GM18502 (cell line): Measurements from ENCODE around the gene DOHH.
"Not testable (repeated sequence)": the region's sequence is repeated elsewhere in the genome, so short reads cannot be mapped to it uniquely, and the experiment has no call there.

Source experiments
- ATAC-seq: cut with Tn5 transposase; IDR thresholded peaks from one replicate; pipeline ENCODE4 v1.9.1; 2021; ENCODE audit warnings: mild to moderate bottlenecking; ENCODE audit not compliant: unreplicated experiment, poor library complexity

Gene DOHH

DNA sequence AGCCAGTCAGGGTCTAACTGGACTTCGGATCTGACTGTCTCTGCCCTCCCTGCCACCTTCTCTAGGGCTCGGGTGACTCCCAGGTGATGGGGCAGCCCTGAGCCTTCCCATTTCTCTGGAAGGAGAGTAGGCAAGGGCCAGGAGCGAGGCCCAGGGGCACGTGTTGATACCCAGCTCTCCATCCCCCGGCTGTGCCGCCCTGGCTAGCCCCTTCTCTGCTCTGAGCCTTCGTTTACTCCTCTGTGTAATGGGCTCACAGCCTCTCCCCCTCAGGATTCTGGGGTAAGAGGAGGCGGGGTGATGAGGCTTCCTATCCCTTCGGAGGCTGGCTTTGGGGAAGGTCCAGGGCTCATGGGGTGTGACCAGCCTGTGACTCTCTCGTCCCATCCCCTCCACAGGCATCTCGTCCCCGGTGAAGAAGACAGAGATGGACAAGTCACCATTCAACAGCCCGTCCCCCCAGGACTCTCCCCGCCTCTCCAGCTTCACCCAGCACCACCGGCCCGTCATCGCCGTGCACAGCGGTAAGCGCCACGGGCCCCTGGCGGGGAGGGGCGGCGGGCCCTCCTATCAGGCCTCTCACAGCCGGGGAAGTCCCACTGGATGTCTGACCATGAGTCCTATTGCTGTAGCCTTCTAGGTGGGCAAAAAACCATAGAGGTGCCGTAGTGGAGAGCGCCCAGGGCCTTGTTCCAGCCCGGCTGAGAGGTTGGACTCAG, 51.7 kb downstream of the DOHH start:
- ATAC-seq = no peak

- not testable (repeated sequence) for ATAC-seq
Observed at GRCh38 chr19:3446657-3447056, 53.8 kb downstream of the DOHH start.

DNA sequence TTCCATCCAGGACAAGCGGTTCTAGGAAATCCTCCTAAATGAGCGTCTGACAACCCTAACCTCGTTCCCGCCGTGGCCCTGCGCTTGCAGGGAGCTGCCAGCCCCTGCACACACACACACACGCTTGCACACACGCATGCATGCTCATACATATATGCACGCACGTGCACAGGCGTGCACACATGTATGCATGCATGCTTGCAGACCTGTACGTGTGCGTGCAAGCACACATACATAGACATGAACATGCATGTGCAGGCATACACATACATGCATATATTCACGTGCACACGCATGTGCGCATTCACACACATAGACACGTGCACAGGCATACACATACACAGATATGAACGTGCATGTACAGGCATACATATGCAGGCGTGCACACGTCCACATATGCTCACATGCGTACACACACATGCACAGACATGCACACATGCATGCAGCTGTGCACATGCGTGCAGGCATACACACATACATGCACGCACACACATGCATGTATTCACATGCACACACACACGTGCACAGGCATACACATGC, 55.7 kb downstream of the DOHH start:
- ATAC-seq = no peak

GRCh38 chr19:3443840-3444694, 56.4 kb downstream of the DOHH start:
- ATAC-seq = no peak

DNA sequence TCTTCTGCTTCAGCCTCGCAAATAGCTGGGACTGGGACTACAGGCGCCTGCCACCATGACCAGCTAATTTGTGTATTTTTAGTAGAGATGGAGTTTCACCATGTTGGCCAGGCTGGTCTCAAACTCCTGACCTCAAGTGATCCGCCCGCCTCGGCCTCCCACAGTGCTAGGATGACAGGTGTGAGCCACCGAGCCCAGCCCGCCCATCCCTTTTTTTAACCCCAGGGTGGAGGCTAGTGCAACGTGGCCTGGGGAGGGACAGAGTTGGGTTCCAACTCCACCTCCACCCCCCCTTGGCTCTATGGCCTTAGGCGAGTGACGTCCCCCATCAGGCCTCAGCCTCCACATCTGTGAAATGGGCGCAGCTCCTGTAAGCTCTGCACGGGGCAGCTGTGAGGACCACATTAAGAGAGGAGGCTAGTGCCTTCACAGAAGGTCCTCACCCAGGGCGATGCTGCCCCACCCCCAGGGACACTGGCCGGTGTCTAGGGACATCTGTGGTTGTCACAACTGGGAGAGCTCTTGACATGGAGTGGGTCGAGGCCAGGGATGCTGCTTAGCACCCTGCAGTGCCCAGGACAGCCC, 57.9 kb downstream of the DOHH start:
- no peak for ATAC-seq

DNA sequence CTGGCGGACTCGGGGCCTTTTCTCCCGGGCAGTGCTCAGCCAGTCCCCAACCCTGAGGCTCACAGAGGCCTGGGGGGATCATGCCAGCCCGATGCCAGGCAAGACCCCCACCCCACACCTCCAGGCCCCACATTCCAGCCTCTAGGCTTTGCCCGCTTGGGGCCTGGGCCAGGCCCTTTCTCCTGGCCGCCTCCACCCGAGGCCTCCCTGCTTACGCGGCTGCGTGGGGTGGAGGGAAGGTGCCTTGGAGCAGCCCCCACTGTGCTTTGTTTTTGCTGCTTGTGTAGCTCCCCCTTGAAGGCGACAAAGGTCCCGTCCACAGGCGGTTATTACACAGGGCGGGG, 58.5 kb downstream of the DOHH start:
- no peak for ATAC-seq

DNA sequence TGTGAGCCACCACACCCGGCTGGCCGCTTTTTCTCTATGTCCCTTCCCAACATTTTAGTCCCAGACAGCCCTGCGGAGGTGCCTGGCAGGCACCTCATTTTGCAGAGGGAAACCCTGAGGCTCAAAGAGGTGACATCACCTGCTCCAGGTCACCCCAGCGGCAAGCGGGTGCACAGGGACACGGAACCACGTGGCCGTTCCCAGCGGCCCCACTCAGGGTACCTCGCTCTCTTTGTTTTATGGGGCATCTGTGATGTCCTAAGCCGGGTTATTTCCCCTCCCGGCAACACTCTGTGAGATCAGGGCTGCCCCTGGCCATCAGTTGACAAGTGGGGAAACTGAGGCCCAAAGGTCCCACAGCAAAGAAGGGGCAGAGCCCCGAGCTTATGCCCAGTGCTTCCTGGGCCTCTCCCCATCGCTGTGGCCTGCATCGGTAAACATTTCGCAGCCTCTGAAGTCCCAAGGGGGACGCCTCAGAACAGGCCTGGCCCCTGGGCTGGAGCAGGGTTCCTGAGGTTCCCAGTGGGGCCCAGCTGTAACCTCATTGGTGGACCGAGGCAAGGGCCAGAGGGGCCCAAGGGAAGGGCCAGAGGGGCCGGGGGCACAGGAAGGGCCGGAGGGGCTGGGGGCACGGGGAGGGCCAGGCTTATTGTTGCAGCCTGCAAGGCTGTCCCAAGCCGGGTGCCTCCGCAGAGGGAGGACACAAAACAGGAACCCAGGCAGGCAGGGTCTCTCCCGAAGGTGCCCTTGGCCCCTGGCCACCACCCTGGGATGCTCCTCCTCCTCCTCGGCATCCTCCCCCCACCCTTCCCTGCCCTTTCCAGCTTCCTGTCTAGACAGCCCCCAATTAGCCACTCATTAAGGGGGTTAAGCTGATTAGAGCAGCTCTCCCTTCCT, 59.1 kb downstream of the DOHH start:
- ATAC-seq = no peak
